ENCODE results near the gene SIMC1. TPM values are rescaled to one million over a fixed set of nuclear protein-coding genes. Genes with fewer than 3 reads are reported as not detected.

Gene SIMC1
- total RNA-seq, 1 experiment from 2014 or later = 19.7 TPM

- BruUV-seq (replicated peaks) = no TSS peak
- peaks cover 2 to 16% of the 10 kb centered on the region in 2 experiments; a peak in 2 of 4 replicates for H3K36me3 ChIP-seq (ENCODE audit: control insufficient read depth in 1 of 2, insufficient read depth in 2 of 2, low read length in 2 of 2)
- RAD21 ChIA-PET (ENCODE audit: low non-redundant PET in 1 of 2, low total read pairs in 2 of 2, uncharacterized antibody in 2 of 2, unreplicated experiment in 2 of 2) = no interaction called here
- H3K4me3 ChIP-seq (replicated peaks in 1 of 2; ENCODE audit: low read depth in 1 of 2, low read length in 2 of 2) = no peak overlapping the region
- H3K27ac ChIP-seq (ENCODE audit: low read depth, low read length) = no peak overlapping the region
- H3K4me2 ChIP-seq (ENCODE audit: low read length) = no peak overlapping the region
- CTCF ChIA-PET = no interaction called here
- no peak for ATAC-seq
- H2AFZ ChIP-seq (ENCODE audit: low read depth, low read length, poor library complexity, severe bottlenecking) = no peak overlapping the region
- H3K4me1 ChIP-seq (ENCODE audit: control insufficient read depth in 1 of 2, insufficient read depth in 2 of 2, low read length in 2 of 2) = peaks cover 5 to 15% of the 10 kb centered on the region in 2 experiments; a peak in 3 of 4 replicates
- no peaks in the 10 kb centered on the region for H3K9me3 ChIP-seq (ENCODE audit: control insufficient read depth in 1 of 2, insufficient read depth in 1 of 2, low read depth in 1 of 2, low read length in 2 of 2)
- no peak overlapping the region for H3K9ac ChIP-seq (ENCODE audit: low read length)
- POLR2A ChIA-PET = no interaction called here
- peaks cover 34% of the 10 kb centered on the region for H3K79me2 ChIP-seq (ENCODE audit: insufficient read depth, low read length)
- no peak for DNase-seq (ENCODE audit: low read depth, low spot score)
- no peaks in the 10 kb centered on the region for H3K9me2 ChIP-seq (ENCODE audit: insufficient read depth)
- intact Hi-C loops (cut with micrococcal nuclease) = no loop called here
- TF ChIP-seq CEBPB (IDR thresholded peaks at IDR 0.05; ENCODE audit: low read depth) (no peak), SIN3A (IDR thresholded peaks at IDR 0.05; ENCODE audit: low read depth) (no peak), CBX3 (IDR thresholded peaks at IDR 0.05; ENCODE audit: low read depth) (no peak), EGR1 (IDR thresholded peaks at IDR 0.05; ENCODE audit: low read depth) (no peak), ZFX (IDR thresholded peaks at IDR 0.05) (no peak), JUND (IDR thresholded peaks at IDR 0.05) (no peak), YY1 (IDR thresholded peaks at IDR 0.05; ENCODE audit: extremely low read depth, insufficient replicate concordance, low read depth, low read length) (no peak), ZNF274 (IDR thresholded peaks at IDR 0.05; ENCODE audit: low read depth, low read length) (no peak), EZH2 (IDR thresholded peaks at IDR 0.05) (no peak), EZH2phosphoT487 (IDR thresholded peaks at IDR 0.05; ENCODE audit: borderline replicate concordance) (no peak), SP1 (IDR thresholded peaks at IDR 0.05; ENCODE audit: low read depth) (no peak), SRF (IDR thresholded peaks at IDR 0.05; ENCODE audit: low read depth) (no peak), POLR2AphosphoS5 (IDR thresholded peaks at IDR 0.05; ENCODE audit: low read depth, low read length) (no peak), TCF7L2 (IDR thresholded peaks at IDR 0.05; ENCODE audit: borderline replicate concordance, extremely low read depth, insufficient read depth, insufficient read length) (no peak)
- TF ChIP-seq, protein P1, sequence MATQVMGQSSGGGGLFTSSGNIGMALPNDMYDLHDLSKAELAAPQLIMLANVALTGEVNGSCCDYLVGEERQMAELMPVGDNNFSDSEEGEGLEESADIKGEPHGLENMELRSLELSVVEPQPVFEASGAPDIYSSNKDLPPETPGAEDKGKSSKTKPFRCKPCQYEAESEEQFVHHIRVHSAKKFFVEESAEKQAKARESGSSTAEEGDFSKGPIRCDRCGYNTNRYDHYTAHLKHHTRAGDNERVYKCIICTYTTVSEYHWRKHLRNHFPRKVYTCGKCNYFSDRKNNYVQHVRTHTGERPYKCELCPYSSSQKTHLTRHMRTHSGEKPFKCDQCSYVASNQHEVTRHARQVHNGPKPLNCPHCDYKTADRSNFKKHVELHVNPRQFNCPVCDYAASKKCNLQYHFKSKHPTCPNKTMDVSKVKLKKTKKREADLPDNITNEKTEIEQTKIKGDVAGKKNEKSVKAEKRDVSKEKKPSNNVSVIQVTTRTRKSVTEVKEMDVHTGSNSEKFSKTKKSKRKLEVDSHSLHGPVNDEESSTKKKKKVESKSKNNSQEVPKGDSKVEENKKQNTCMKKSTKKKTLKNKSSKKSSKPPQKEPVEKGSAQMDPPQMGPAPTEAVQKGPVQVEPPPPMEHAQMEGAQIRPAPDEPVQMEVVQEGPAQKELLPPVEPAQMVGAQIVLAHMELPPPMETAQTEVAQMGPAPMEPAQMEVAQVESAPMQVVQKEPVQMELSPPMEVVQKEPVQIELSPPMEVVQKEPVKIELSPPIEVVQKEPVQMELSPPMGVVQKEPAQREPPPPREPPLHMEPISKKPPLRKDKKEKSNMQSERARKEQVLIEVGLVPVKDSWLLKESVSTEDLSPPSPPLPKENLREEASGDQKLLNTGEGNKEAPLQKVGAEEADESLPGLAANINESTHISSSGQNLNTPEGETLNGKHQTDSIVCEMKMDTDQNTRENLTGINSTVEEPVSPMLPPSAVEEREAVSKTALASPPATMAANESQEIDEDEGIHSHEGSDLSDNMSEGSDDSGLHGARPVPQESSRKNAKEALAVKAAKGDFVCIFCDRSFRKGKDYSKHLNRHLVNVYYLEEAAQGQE (IDR thresholded peaks at IDR 0.05; ENCODE audit: low read depth) = no peak
- no peaks in the 10 kb centered on the region for H3K27me3 ChIP-seq (ENCODE audit: insufficient read depth, low read length)
- H4K20me1 ChIP-seq (ENCODE audit: insufficient read depth) = no peaks in the 10 kb centered on the region
Observed at GRCh38 chr5:176391999-176392398, 153.8 kb downstream of the SIMC1 start.
